IMR-90 (cell line): Measurements from ENCODE around the gene IGF1. TPM values are rescaled to one million over a fixed set of nuclear protein-coding genes. Genes with fewer than 3 reads are reported as not detected.

Source experiments
- ATAC-seq: fragments of 200-7000 bp; cut with Tn5 transposase; 2 replicates; pipeline ENCODE4 v1.9.1; 2020; ENCODE audit warnings: low read depth, mild to moderate bottlenecking, moderate library complexity
- BruUV-seq: library from RNA; stranded (reverse); fragments of 400-500 nt; replicated peaks from 2 replicates; lab custom pipeline; 2021; lab: Mats Ljungman, UMichigan
- CTCF ChIA-PET: fragments of 300-600 bp; formaldehyde crosslinking; extraction: SDS; loops from one replicate; lab custom pipeline; 2021; ENCODE audit warnings: antibody characterized with exemption; lab: Yijun Ruan, JAX
- POLR2A ChIA-PET: fragments of 300-600 bp; sonication (Branson Sonifier 250); formaldehyde crosslinking; loops from one replicate; lab custom pipeline; 2022; ENCODE audit warnings: antibody characterized with exemption; ENCODE audit not compliant: unreplicated experiment; lab: Charles Lee
- DNase-seq: peaks from one replicate; pipeline ENCODE4 v3.0.0; 2013
- H2AFZ ChIP-seq: replicated peaks from 2 replicates; pipeline ENCODE3; 2013; ENCODE audit warnings: low read length, mild to moderate bottlenecking; ENCODE audit not compliant: poor library complexity
- H2AK5ac ChIP-seq: 2 replicates; pipeline ENCODE4 v1.6.1; 2013; ENCODE audit warnings: low read depth, low read length, inconsistent platforms
- H2AK9ac ChIP-seq: replicated peaks from 2 replicates; pipeline ENCODE3; 2013; ENCODE audit warnings: mild to moderate bottlenecking, low read depth, low read length, moderate library complexity; ENCODE audit not compliant: poor library complexity
- H2BK120ac ChIP-seq: 2 replicates; pipeline ENCODE4 v1.6.1; 2013; ENCODE audit warnings: low read depth, low read length, inconsistent platforms
- H2BK15ac ChIP-seq: 3 replicates; pipeline ENCODE4 v1.6.1; 2013; ENCODE audit warnings: low read depth, low read length, inconsistent platforms
- H2BK20ac ChIP-seq: 2 replicates; pipeline ENCODE4 v1.6.1; 2013; ENCODE audit warnings: low read depth, mild to moderate bottlenecking, inconsistent platforms, low read length, moderate library complexity
- H2BK5ac ChIP-seq: 2 replicates; pipeline ENCODE4 v1.6.1; 2013; ENCODE audit warnings: mild to moderate bottlenecking, low read depth, low read length, inconsistent platforms; ENCODE audit not compliant: poor library complexity, severe bottlenecking
- H3K14ac ChIP-seq: replicated peaks from 2 replicates; pipeline ENCODE4 v1.6.1; 2013; ENCODE audit warnings: low read depth, low read length, inconsistent platforms
- H3K18ac ChIP-seq: 2 replicates; pipeline ENCODE4 v1.6.1; 2013; ENCODE audit warnings: low read depth, low read length, control low read depth
- H3K23ac ChIP-seq: 2 replicates; pipeline ENCODE4 v1.6.1; 2013; ENCODE audit warnings: low read depth, low read length, inconsistent platforms
- H3K27ac ChIP-seq: 2 replicates; pipeline ENCODE4 v1.5.1; 2013; ENCODE audit warnings: mild to moderate bottlenecking, control low read depth, low read length; ENCODE audit not compliant: insufficient read depth
- H3K27me3 ChIP-seq: 2 replicates; pipeline ENCODE4 v1.6.1; 2013; ENCODE audit warnings: low read length; ENCODE audit not compliant: control insufficient read depth, insufficient read depth
- H3K36me3 ChIP-seq: 2 replicates; pipeline ENCODE4 v1.6.1; 2013; ENCODE audit warnings: low read length, mixed read lengths; ENCODE audit not compliant: control insufficient read depth, insufficient read depth
- H3K4ac ChIP-seq: 2 replicates; pipeline ENCODE4 v1.6.1; 2013; ENCODE audit warnings: low read depth, low read length, inconsistent platforms
- H3K4me1 ChIP-seq: 2 replicates; pipeline ENCODE4 v1.6.1; 2013; ENCODE audit warnings: low read length, mixed read lengths; ENCODE audit not compliant: control insufficient read depth, insufficient read depth
- H3K4me2 ChIP-seq: 2 replicates; pipeline ENCODE4 v1.6.1; 2013; ENCODE audit warnings: low read depth, mild to moderate bottlenecking, control low read depth, low read length, moderate library complexity
- H3K4me3 ChIP-seq: 2 replicates; pipeline ENCODE4 v1.5.1; 2013; ENCODE audit warnings: low read depth, mild to moderate bottlenecking, control low read depth, low read length, moderate library complexity; ENCODE audit not compliant: insufficient read depth
- H3K56ac ChIP-seq: 2 replicates; pipeline ENCODE4 v1.6.1; 2013; ENCODE audit warnings: low read length, inconsistent platforms; ENCODE audit not compliant: insufficient read depth; ENCODE audit errors: extremely low read depth
- H3K79me1 ChIP-seq, 2 experiments: 2 replicates each; pipeline ENCODE4 v1.6.1; 2013; ENCODE audit warnings: low read length in 2 of 2, inconsistent platforms in 1 of 2, low read depth in 1 of 2
- H3K9ac ChIP-seq: 2 replicates; pipeline ENCODE4 v1.6.1; 2013; ENCODE audit warnings: low read depth, low read length, control low read depth
- H3K9me1 ChIP-seq: 2 replicates; pipeline ENCODE4 v1.6.1; 2013; ENCODE audit warnings: low read length, inconsistent platforms; ENCODE audit not compliant: insufficient read depth
- H3K9me3 ChIP-seq: 2 replicates; pipeline ENCODE4 v1.6.1; 2013; ENCODE audit warnings: low read length; ENCODE audit not compliant: control insufficient read depth, insufficient read depth
- H4K20me1 ChIP-seq: 2 replicates; pipeline ENCODE4 v1.6.1; 2013; ENCODE audit warnings: low read length, inconsistent platforms; ENCODE audit not compliant: insufficient read depth
- H4K5ac ChIP-seq: 2 replicates; pipeline ENCODE4 v1.6.1; 2013; ENCODE audit warnings: mild to moderate bottlenecking, low read depth, low read length, control low read depth
- H4K8ac ChIP-seq, 2 experiments: 2 replicates each; pipeline ENCODE4 v1.6.1; 2013; ENCODE audit warnings: low read depth in 2 of 2, low read length in 2 of 2, control low read depth in 1 of 2, inconsistent platforms in 1 of 2
- H4K91ac ChIP-seq: 2 replicates; pipeline ENCODE4 v1.6.1; 2013; ENCODE audit warnings: low read depth, low read length, inconsistent platforms; ENCODE audit not compliant: insufficient read depth
- BHLHE40 ChIP-seq: fragments of 150-350 bp; IDR thresholded peaks from 2 replicates; pipeline ENCODE4 v1.6.1; 2016; ENCODE audit warnings: mild to moderate bottlenecking, low read depth, low read length
- CEBPB ChIP-seq: IDR thresholded peaks from 2 replicates; pipeline ENCODE4 v1.6.1; 2012; ENCODE audit warnings: low read depth, low read length, improper control_type of control experiment
- CHD1 ChIP-seq: IDR thresholded peaks from 2 replicates; pipeline ENCODE4 v1.6.1; 2012; ENCODE audit warnings: low read depth, low read length, improper control_type of control experiment
- ELK1 ChIP-seq: fragments of 150-350 bp; IDR thresholded peaks from 2 replicates; pipeline ENCODE4 v1.6.1; 2016; ENCODE audit warnings: low read depth, mild to moderate bottlenecking, low read length, moderate library complexity, borderline replicate concordance
- FOS ChIP-seq: fragments of 150-350 bp; IDR thresholded peaks from 2 replicates; pipeline ENCODE4 v1.6.1; 2016; ENCODE audit warnings: low read depth, low read length
- MAFK ChIP-seq: IDR thresholded peaks from 2 replicates; pipeline ENCODE4 v1.6.1; 2012; ENCODE audit warnings: low read depth, low read length, improper control_type of control experiment
- MAZ ChIP-seq: IDR thresholded peaks from 2 replicates; pipeline ENCODE4 v1.6.1; 2012; ENCODE audit warnings: low read depth, mild to moderate bottlenecking, low read length, improper control_type of control experiment, moderate library complexity, borderline replicate concordance
- MXI1 ChIP-seq: IDR thresholded peaks from 2 replicates; pipeline ENCODE4 v1.6.1; 2012; ENCODE audit warnings: low read depth, mild to moderate bottlenecking, low read length, moderate library complexity, borderline replicate concordance
- POLR2A ChIP-seq: IDR thresholded peaks from 2 replicates; pipeline ENCODE4 v1.6.1; 2012; ENCODE audit warnings: mild to moderate bottlenecking, low read depth, low read length
- RAD21 ChIP-seq: IDR thresholded peaks from 2 replicates; pipeline ENCODE4 v1.6.1; 2012; ENCODE audit warnings: low read length, improper control_type of control experiment
- RCOR1 ChIP-seq: IDR thresholded peaks from 2 replicates; pipeline ENCODE4 v1.6.1; 2012; ENCODE audit warnings: mild to moderate bottlenecking, low read length, improper control_type of control experiment; ENCODE audit not compliant: insufficient replicate concordance
- RFX5 ChIP-seq: IDR thresholded peaks from 2 replicates; pipeline ENCODE4 v1.8.0; 2012; ENCODE audit warnings: low read depth, mild to moderate bottlenecking, low read length, moderate library complexity
- WGBS, 2 experiments: methylation state at CpG; one replicate each; pipeline versions ENCODE4 v1.1.5 to v1.1.7; 2013; ENCODE audit warnings: missing lambda C conversion rate in 2 of 2; ENCODE audit not compliant: insufficient read length in 1 of 2; ENCODE audit errors: extremely low coverage in 2 of 2; 5-methylcytosine and 5-hydroxymethylcytosine counted together
- dilution Hi-C: fragments of 300-500 bp; cut with HindIII; formaldehyde crosslinking; loops from one replicate; pipeline ENCODE4 v1.14.3; 2018; ENCODE audit warnings: low sequenced_read_pairs; ENCODE audit not compliant: unreplicated experiment
- in situ Hi-C: fragments of 300-500 bp; cut with MboI; formaldehyde crosslinking; loops from 3 replicates; pipeline ENCODE4 v1.14.3; 2019; ENCODE audit warnings: low sequenced_read_pairs, inconsistent platforms, mixed read lengths
- intact Hi-C: fragments of 100-400 bp; cut with micrococcal nuclease; formaldehyde crosslinking; loops from 2 replicates; pipeline ENCODE4 v1.10.0; 2022
- polyA plus RNA-seq, 3 experiments: library from polyadenylated mRNA; depleted of rRNA; stranded (reverse); fragments of >200 nt; gene quantifications; 2 replicates each; pipeline ENCODE4 v1.2.3, GENCODE V29; 2012; ENCODE audit warnings: low replicate concordance in 1 of 3
- total RNA-seq: library from RNA; depleted of rRNA; stranded (reverse); fragments of >200 nt; gene quantifications from 2 replicates; pipeline ENCODE4 v1.2.3, GENCODE V29; 2012

The IGF1 gene
- total and polyA plus RNA-seq, 2 of the 4 experiments (the other 2 are of a cell fraction): under 0.01 to 0.12 TPM

GRCh38 chr12:102498471-102498870, 18.1 kb upstream of the IGF1 start:
- in situ Hi-C loops: loop anchor here (25.0 kb wide), 2 partner anchors 186 to 561 kb away; no protein-coding TSS in a partner anchor

More at GRCh38 chr12:102498471-102498870, 18.1 kb upstream of the IGF1 start:
- Histone ChIP-seq H3K4ac (no peak overlapping the region), H3K4me1 (no peaks in the 10 kb centered on the region), H3K4me2 (no peak overlapping the region), H2AFZ (no peak overlapping the region), H2AK9ac (no peak overlapping the region), H4K91ac (no peak overlapping the region), H3K9me3 (0 out of 2 replicates have a peak, but pooled peaks cover 2% of the 10 kb centered on the region), H4K20me1 (no peaks in the 10 kb centered on the region), H3K18ac (no peak overlapping the region), H2BK5ac (no peak overlapping the region), H3K4me3 (no peak overlapping the region), H3K14ac (no peak overlapping the region), H3K9ac (no peak overlapping the region), H4K8ac (no peak overlapping the region), H3K36me3 (no peaks in the 10 kb centered on the region), H3K9me1 (no peaks in the 10 kb centered on the region), H3K56ac (no peak overlapping the region), H3K79me1 (no peaks in the 10 kb centered on the region), H3K27ac (no peak overlapping the region), H2BK20ac (no peak overlapping the region), H2BK15ac (no peak overlapping the region), H4K5ac (no peak overlapping the region), H2AK5ac (no peak overlapping the region), H2BK120ac (no peak overlapping the region), H3K23ac (no peak overlapping the region), H3K27me3 (no peaks in the 10 kb centered on the region)
- ChIA-PET POLR2A (no interaction called here), CTCF (interaction anchor here (2.0 kb wide), 1 partner anchor 14 kb away, joined by 7 read pairs; no protein-coding TSS in a partner anchor)
- DNase-seq (no peak), ATAC-seq (no peak)
- intact Hi-C loops: no loop called here
- BruUV-seq: no TSS peak
- WGBS, 2 experiments: no CpG with 5 or more reads among the region's 1 CpG
- dilution Hi-C loops: no loop called here
- TF ChIP-seq BHLHE40 (no peak), RAD21 (no peak), CEBPB (no peak), FOS (no peak), MXI1 (no peak), ELK1 (no peak), MAFK (no peak), RFX5 (no peak), POLR2A (no peak), CHD1 (no peak), MAZ (no peak), RCOR1 (no peak)
